ENCODE data around the gene CCS.

GRCh38 chr11:66543263-66544107, 49.5 kb upstream of the CCS start:
- peak in 1 of 3 experiments; percentile 22 for TF ChIP-seq CTCF (IDR thresholded peaks at IDR 0.05)
- TF ChIP-seq POLR2A (IDR thresholded peaks at IDR 0.05): no peak

Data from vagina (tissue), 2 donors.